HG02759 (cell line): ENCODE results near the gene KL.

Source experiments
- ATAC-seq: cut with Tn5 transposase; IDR thresholded peaks from one replicate; pipeline ENCODE4 v1.9.1; 2021; ENCODE audit warnings: mild to moderate bottlenecking, moderate library complexity; ENCODE audit not compliant: unreplicated experiment

KL gene

GRCh38 chr13:33078263-33078662 is 62.0 kb downstream of the KL start:
- ATAC-seq: no peak

DNA sequence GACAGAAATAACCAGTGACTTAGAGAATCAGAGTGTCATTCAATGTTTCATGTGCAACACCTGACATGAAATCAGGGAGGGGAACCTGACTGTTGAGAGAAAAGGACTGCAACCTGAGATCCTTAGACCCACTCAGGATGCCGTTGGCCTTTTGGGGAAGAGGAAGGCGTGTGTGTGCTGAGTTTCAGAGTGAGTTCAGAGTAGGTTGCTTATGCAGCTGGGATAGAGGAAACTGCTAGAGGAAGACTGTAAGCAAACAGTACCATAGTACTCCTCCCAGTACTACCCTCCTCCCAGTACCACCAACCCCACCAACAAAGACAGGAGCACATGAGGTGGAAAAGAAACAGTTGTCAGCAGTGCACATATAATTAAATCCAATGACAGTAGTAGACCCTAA is 63.7 kb downstream of the KL start:
- no peak for ATAC-seq

- no peak for ATAC-seq
Measured at GRCh38 chr13:33080972-33081590, 64.9 kb downstream of the KL start.

- no peak for ATAC-seq
Measured at GRCh38 chr13:33081666-33082065, 65.4 kb downstream of the KL start.

DNA sequence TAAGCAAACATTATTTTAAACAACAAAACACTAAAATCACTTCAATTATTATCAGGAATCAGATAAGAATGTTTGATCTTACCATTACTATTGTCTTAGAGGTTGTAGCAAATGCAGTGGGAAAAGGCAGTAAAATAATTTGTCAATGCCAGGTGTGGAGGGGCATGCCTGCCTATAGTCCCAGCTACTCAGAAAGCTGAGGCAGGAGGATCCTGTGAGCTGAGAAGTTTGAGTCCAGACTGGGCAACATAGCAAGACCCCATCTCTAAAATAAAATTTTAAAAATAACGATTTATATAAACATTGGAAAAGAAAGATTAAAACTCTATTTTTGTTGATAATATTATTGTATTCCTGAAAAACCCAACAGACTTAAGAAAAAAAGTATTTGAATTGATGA is 66.8 kb downstream of the KL start:
- no peak for ATAC-seq

- ATAC-seq: no peak
Measured at GRCh38 chr13:33087091-33087490, 70.9 kb downstream of the KL start.

DNA sequence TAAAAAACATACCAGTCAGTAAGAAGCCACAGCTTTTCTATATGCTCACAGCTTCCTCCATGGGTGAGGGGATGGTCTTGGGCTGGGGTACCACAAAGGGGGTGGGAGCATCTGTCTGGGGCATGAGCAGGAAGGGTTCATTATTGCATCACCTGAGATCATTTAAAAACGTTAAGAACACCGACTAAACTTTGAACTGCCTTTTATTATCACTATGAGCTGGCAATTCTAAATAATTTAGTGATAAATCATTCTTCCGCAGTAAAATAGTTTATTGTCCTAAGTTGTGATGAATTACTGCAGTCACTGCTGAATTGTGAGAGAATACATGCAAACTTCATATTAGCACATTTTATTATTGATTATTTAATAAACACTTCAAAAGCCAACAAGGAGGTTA is 71.6 kb downstream of the KL start:
- no peak for ATAC-seq

- ATAC-seq: no peak
Measured at GRCh38 chr13:33089311-33089710, 73.1 kb downstream of the KL start.

- no peak for ATAC-seq
Measured at GRCh38 chr13:33090755-33091414, 74.7 kb downstream of the KL start.

DNA sequence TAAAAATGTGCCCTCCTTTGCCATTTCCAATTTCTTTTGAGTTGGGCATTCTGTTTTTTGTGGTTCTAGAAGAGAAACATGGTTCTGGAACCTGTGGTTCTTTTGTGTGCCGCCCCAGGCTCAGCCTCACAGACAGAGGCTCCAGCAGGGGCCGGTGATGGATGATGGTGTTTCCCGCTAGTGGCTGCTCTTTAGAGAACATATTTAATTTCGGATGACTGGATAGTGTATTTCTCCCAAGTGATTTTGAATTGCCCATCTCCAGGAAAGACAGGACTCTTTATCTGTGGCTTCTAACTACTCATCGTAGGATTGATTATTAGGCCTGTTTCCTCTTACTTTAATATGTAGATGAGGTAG is 75.2 kb downstream of the KL start:
- ATAC-seq: no peak

DNA sequence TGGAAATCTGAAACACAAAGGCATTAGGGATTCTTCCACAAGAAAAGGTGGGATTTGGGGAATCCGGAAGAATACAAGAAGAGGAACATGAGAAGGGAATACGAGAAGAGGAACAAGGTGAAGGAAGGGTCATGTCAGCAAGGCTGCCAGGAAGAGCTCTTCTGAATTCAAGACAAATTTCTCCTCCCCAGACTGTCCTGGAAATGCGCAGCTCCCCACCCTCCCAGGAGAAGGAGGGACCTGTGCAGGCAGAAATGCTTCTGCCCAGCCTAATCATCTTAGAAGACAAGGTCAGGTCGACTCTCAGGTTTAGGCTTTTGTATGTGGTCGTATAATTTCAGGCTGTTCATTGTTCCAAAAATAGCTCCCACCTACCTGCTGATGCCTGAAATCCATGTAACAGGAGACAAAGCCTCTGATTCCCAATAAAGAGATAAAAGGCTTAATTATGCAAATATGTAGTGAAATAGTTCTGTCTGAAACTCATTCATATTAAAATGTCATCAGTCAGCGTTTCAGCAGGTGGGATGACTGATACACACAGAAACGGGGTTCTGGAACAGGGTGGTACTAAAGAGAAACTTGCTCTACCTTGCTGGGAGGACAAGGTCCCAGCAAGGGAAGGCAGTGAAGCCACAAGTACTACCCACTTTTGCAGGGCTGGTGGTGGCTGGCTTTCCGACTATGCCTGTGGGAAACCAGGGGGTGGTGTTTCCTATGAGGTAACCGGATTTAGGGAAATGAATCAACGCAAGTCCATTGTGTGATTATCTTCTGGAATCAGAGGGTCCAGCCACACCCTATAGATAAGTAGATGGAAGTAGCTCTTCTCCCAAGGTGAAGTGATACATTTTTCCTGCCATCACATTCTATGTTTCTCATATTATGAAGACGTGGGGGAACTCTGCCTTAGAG is 76.1 kb downstream of the KL start:
- no peak for ATAC-seq

GRCh38 chr13:33096886-33097605 is 80.8 kb downstream of the KL start:
- ATAC-seq: no peak

DNA sequence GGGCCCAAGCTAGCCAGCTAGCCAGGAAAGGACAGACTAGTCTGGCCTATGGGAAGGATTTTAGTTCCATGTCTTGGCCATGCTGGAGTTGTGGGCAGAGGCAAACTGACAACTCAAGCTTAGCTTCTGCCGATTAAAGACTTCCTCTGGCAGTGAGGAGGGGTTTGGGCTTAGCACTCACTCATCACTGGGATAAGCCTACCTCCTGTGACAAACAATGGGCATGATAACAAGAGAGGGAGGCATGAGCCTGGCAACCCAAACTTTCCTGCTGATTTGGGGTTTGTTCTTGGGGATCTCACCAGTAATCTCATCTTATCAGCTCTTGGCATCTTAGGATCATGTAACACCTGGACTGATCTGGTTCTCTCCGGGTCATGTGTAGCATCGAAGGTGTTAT is 83.6 kb downstream of the KL start:
- ATAC-seq: no peak

GRCh38 chr13:33100886-33101285 is 84.7 kb downstream of the KL start:
- no peak for ATAC-seq

GRCh38 chr13:33101835-33102234 is 85.6 kb downstream of the KL start:
- ATAC-seq: no peak

GRCh38 chr13:33103457-33103856 is 87.2 kb downstream of the KL start:
- no peak for ATAC-seq

DNA sequence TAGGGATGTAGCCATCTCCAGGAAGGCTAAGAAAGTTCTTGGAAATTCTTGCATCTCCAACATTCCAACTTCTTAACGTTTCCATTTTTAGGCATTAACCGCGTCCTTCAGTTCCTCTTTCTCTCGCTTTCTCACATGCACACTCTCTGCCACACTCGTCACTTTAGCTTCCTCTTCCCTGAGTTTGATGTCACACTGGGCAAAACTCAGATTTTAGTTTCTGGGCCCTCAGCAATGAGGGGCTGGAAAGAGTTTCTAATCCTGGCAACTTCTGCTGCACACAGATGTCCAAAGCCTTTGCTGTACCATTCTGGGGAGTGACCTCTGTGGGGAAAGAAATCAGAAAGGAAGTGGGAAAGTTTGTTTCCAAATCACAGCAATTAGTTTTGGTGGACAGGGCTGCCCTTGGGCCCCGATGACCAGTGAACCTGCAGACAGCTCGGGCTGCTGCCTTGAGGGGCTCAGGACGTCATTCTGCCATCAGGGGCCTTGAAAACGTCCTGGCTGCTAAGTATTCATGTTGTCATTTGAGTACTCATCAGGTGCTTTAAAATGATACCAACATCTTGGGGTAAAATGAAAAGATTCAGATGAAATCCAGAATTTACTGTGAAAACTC is 89.3 kb downstream of the KL start:
- no peak for ATAC-seq

- ATAC-seq: peak; percentile 43
Measured at GRCh38 chr13:33106656-33107360, 90.6 kb downstream of the KL start.

DNA sequence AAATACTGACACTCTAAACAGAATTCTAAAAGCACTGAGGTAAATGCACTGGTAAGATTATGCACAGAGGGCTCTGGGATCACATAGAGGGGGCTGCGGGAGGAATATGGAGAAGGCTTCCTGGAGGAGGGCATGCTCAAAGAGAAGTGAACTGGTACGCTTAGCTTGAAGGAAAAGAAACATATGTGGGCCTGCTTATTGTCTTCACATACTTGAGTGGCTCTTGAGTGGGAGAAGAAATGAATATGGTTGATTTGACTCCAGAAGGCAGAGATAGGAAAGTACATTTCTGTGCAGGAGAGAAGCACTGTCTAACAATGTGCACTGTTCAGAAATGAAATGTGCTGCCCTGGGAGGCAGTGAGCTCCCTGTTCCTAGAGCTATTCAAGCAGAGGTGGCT is 91.1 kb downstream of the KL start:
- no peak for ATAC-seq

DNA sequence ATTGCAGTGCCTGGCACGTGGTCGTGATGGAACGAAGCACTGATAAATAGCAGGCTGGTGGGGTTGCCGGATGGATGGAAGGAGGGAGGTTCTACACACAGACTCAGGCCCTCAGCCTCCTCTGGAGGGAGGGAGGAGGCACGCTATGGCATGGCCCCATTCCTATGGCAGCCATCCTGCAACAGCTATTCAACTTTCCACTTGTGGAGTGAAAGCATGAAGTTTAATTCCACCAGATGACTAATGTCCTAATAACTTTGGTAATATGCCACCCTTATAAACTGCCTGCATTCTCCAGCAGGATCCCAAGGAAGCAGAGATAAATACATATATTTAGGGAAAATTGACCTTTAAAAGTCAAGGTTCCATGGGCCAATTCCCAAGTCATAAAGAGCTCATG is 92.4 kb downstream of the KL start:
- ATAC-seq: no peak
